Breast epithelium (tissue), 4 donors: ENCODE measurements around the gene CDC14A. TPM values are rescaled to one million over a fixed set of nuclear protein-coding genes. Genes with fewer than 3 reads are reported as not detected.

ENCODE experiments used
- DNase-seq, 2 donors: peaks; one replicate each; pipeline ENCODE4 v3.0.0-alpha.2; 2019; ENCODE audit warnings: low spot score in 2 of 2
- H3K27ac ChIP-seq, 2 donors: fragments of 200-600 bp; sonication (generic) in 1 of 2; one replicate each; pipeline ENCODE4 v1.5.1; 2016 to 2019; ENCODE audit warnings: mild to moderate bottlenecking in 1 of 2
- H3K27me3 ChIP-seq, 2 donors: fragments of 200-600 bp; sonication (generic) in 1 of 2; one replicate each; pipeline versions ENCODE4 v1.5.1 to v1.6.0; 2017 to 2019; ENCODE audit warnings: control low read depth in 1 of 2, mild to moderate bottlenecking in 1 of 2
- H3K36me3 ChIP-seq: fragments of 200-600 bp; one replicate; pipeline ENCODE4 v1.5.1; 2019
- H3K4me1 ChIP-seq, 2 donors: fragments of 200-600 bp; sonication (generic); one replicate each; pipeline ENCODE4 v1.5.1; 2016 to 2019; ENCODE audit warnings: control low read depth in 1 of 2
- H3K4me3 ChIP-seq, 3 donors: fragments of 200-600 bp; sonication (generic); 1 replicate in 2 of 3; 2 replicates in 1 of 3; pipeline ENCODE4 v1.5.1; 2016 to 2019; ENCODE audit warnings: mild to moderate bottlenecking in 3 of 3, moderate library complexity in 2 of 3
- H3K9me3 ChIP-seq, 2 donors: fragments of 200-600 bp; sonication (generic) in 1 of 2; one replicate each; pipeline ENCODE4 v1.5.1; 2016 to 2019; ENCODE audit warnings: control low read depth in 1 of 2
- CTCF ChIP-seq, 3 donors: fragments of 450-650 bp; IDR thresholded peaks; one replicate each; pipeline ENCODE4 v1.5.1; 2016 to 2017; ENCODE audit warnings: antibody characterized with exemption in 3 of 3, mild to moderate bottlenecking in 3 of 3, moderate library complexity in 3 of 3
- POLR2A ChIP-seq: fragments of 450-650 bp; IDR thresholded peaks from one replicate; pipeline ENCODE4 v1.6.1; 2016; ENCODE audit warnings: antibody characterized with exemption, mild to moderate bottlenecking, moderate library complexity
- POLR2AphosphoS5 ChIP-seq, 3 donors: sonication (generic); formaldehyde crosslinking; IDR thresholded peaks; one replicate each; pipeline ENCODE4 v1.6.1; 2017; ENCODE audit warnings: antibody characterized with exemption in 3 of 3
- intact Hi-C: fragments of 100-400 bp; cut with DNase I; formaldehyde crosslinking; loops from one replicate; pipeline ENCODE4 v1.15.1; 2023; ENCODE audit warnings: low total_unique reads
- total RNA-seq, 3 donors: library from RNA; depleted of rRNA; stranded (reverse); fragments of >200 nt; gene quantifications; one replicate each; pipeline ENCODE4 v1.1.0, GENCODE V29; 2016

The CDC14A gene
- total RNA-seq, 3 donors from 2014 or later, result 16.5 to 49.3 (median 33.1) TPM

- H3K36me3 ChIP-seq, result no peaks in the 10 kb centered on the region
- TF ChIP-seq CTCF (IDR thresholded peaks at IDR 0.05) (no peak), POLR2AphosphoS5 (IDR thresholded peaks at IDR 0.05) (no peak), POLR2A (no peak)
- no peak overlapping the region for H3K4me3 ChIP-seq
- H3K27me3 ChIP-seq, result no peaks in the 10 kb centered on the region
- DNase-seq, result no peak
- H3K9me3 ChIP-seq, result no peaks in the 10 kb centered on the region
- H3K4me1 ChIP-seq, result no peaks in the 10 kb centered on the region
- no peak overlapping the region for H3K27ac ChIP-seq
- intact Hi-C loops, result no loop called here
Observed at GRCh38 chr1:100524355-100524754, 172.0 kb downstream of the CDC14A start.

GRCh38 chr1:100526894-100527293 lies 174.6 kb downstream of the CDC14A start:
- no peak for DNase-seq
- no peak overlapping the region for H3K27ac ChIP-seq
- TF ChIP-seq POLR2A (no peak), CTCF (IDR thresholded peaks at IDR 0.05) (no peak), POLR2AphosphoS5 (IDR thresholded peaks at IDR 0.05) (no peak)
- intact Hi-C loops, result no loop called here
- no peaks in the 10 kb centered on the region for H3K36me3 ChIP-seq
- H3K9me3 ChIP-seq, result no peaks in the 10 kb centered on the region
- no peaks in the 10 kb centered on the region for H3K27me3 ChIP-seq
- H3K4me1 ChIP-seq, result no peaks in the 10 kb centered on the region
- no peak overlapping the region for H3K4me3 ChIP-seq

- Histone ChIP-seq H3K27ac (peak overlapping the region in 1 of 2 donors; percentile 75), H3K36me3 (no peaks in the 10 kb centered on the region), H3K4me3 (no peak overlapping the region), H3K27me3 (no peaks in the 10 kb centered on the region), H3K9me3 (no peaks in the 10 kb centered on the region), H3K4me1 (no peaks in the 10 kb centered on the region)
- TF ChIP-seq POLR2AphosphoS5 (IDR thresholded peaks at IDR 0.05), result no peak
- no peak for TF ChIP-seq CTCF (IDR thresholded peaks at IDR 0.05)
- TF ChIP-seq POLR2A, result no peak
- intact Hi-C loops, result no loop called here
- no peak for DNase-seq
Observed at GRCh38 chr1:100528871-100529270, 176.6 kb downstream of the CDC14A start.

- Histone ChIP-seq H3K4me1 (no peaks in the 10 kb centered on the region), H3K27me3 (no peaks in the 10 kb centered on the region), H3K36me3 (no peaks in the 10 kb centered on the region), H3K9me3 (no peaks in the 10 kb centered on the region), H3K4me3 (no peak overlapping the region), H3K27ac (peak overlapping the region; percentile 38 to 75)
- TF ChIP-seq POLR2AphosphoS5 (IDR thresholded peaks at IDR 0.05), result no peak
- no peak for TF ChIP-seq CTCF (IDR thresholded peaks at IDR 0.05)
- TF ChIP-seq POLR2A, result no peak
- intact Hi-C loops, result no loop called here
- DNase-seq, result no peak
Observed at GRCh38 chr1:100530141-100530540, 177.8 kb downstream of the CDC14A start.

GRCh38 chr1:100530880-100531487 lies 178.7 kb downstream of the CDC14A start:
- no peaks in the 10 kb centered on the region for H3K36me3 ChIP-seq
- intact Hi-C loops, result no loop called here
- TF ChIP-seq POLR2AphosphoS5 (IDR thresholded peaks at IDR 0.05) (peak in 1 of 3 donors; percentile 17), POLR2A (no peak)
- H3K4me3 ChIP-seq, result no peak overlapping the region
- H3K27ac ChIP-seq, result peak overlapping the region in 1 of 2 donors; percentile 81
- H3K27me3 ChIP-seq, result no peaks in the 10 kb centered on the region
- H3K4me1 ChIP-seq, result no peaks in the 10 kb centered on the region
- no peak for DNase-seq
- H3K9me3 ChIP-seq, result no peaks in the 10 kb centered on the region
